Measurements from ENCODE around the gene ZXDB.
"Not testable (repeated sequence)": the region's sequence is repeated elsewhere in the genome, so short reads cannot be mapped to it uniquely, and the experiment has no call there.

- not testable (repeated sequence) for TF ChIP-seq POLR2A (IDR thresholded peaks at IDR 0.05; ENCODE audit: borderline replicate concordance, extremely low read depth, insufficient read depth, insufficient read length); CTCF (IDR thresholded peaks at IDR 0.05 in 2 of 3, conservative IDR thresholded peaks at IDR 0.05 in 1 of 3; ENCODE audit: borderline replicate concordance in 1 of 3, insufficient read depth in 1 of 3, low read depth in 2 of 3, low read length in 2 of 3); REST (IDR thresholded peaks at IDR 0.05; ENCODE audit: low read depth); TCF7L2 (IDR thresholded peaks at IDR 0.05; ENCODE audit: borderline replicate concordance, extremely low read depth, insufficient read depth, insufficient read length); CBX3 (IDR thresholded peaks at IDR 0.05; ENCODE audit: low read depth); YY1 (IDR thresholded peaks at IDR 0.05; ENCODE audit: extremely low read depth, insufficient replicate concordance, low read depth, low read length); ELF1 (IDR thresholded peaks at IDR 0.05; ENCODE audit: borderline replicate concordance, low read depth)
- TF ChIP-seq, protein P1, sequence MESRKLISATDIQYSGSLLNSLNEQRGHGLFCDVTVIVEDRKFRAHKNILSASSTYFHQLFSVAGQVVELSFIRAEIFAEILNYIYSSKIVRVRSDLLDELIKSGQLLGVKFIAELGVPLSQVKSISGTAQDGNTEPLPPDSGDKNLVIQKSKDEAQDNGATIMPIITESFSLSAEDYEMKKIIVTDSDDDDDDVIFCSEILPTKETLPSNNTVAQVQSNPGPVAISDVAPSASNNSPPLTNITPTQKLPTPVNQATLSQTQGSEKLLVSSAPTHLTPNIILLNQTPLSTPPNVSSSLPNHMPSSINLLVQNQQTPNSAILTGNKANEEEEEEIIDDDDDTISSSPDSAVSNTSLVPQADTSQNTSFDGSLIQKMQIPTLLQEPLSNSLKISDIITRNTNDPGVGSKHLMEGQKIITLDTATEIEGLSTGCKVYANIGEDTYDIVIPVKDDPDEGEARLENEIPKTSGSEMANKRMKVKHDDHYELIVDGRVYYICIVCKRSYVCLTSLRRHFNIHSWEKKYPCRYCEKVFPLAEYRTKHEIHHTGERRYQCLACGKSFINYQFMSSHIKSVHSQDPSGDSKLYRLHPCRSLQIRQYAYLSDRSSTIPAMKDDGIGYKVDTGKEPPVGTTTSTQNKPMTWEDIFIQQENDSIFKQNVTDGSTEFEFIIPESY (IDR thresholded peaks at IDR 0.05; ENCODE audit: extremely low read depth, insufficient replicate concordance, low read length) = not testable (repeated sequence)
- TF ChIP-seq, protein P2, sequence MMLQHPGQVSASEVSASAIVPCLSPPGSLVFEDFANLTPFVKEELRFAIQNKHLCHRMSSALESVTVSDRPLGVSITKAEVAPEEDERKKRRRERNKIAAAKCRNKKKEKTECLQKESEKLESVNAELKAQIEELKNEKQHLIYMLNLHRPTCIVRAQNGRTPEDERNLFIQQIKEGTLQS (IDR thresholded peaks at IDR 0.05) = not testable (repeated sequence)
Observed at GRCh38 chrX:57592894-57593215, 1.0 kb downstream of the ZXDB start.
